ENCODE data around the gene LMAN2L. TPM values are rescaled to one million over a fixed set of nuclear protein-coding genes. Genes with fewer than 3 reads are reported as not detected.

LMAN2L gene
- total RNA-seq, 2 donors from 2014 or later, result 6.6 to 7.8 TPM

DNA sequence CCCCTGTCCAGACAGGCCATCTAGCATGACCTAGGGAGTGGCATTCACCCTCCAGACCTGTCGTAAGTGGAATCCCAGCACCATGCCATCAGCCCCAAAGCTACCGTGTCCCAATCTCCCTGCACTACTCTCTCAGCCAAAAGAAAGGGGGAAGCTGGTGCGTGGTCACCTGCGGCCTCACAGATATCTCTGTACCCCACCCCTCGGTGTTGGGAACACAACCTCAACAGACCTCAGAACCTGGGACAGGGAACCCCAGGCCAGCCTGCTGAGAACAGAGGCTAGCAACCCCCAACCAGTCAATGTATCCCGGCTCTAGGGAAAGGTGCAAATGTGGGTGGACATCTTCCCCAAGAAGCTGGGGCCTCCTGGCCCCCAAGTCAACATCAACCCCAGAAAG is 38.2 kb downstream of the LMAN2L start:
- WGBS, 2 donors, result 90 to 92% methylated on average over 5 to 6 of the region's 6 CpGs
- intact Hi-C loops (cut with DNase I), result no loop called here
- Histone ChIP-seq H3K36me3 (replicated peaks in 1 of 2; ENCODE audit: insufficient read depth in 1 of 2, low read depth in 2 of 2) (peaks cover 0 to 8% of the 10 kb centered on the region in 2 donors), H3K27me3 (no peaks in the 10 kb centered on the region), H3K4me1 (no peaks in the 10 kb centered on the region), H3K9me3 (no peaks in the 10 kb centered on the region), H3K4me3 (no peak overlapping the region), H3K27ac (no peak overlapping the region)
- DNase-seq (no peak), ATAC-seq (no peak)
- no peak for TF ChIP-seq POLR2A (IDR thresholded peaks at IDR 0.05)
- TF ChIP-seq, protein P1, sequence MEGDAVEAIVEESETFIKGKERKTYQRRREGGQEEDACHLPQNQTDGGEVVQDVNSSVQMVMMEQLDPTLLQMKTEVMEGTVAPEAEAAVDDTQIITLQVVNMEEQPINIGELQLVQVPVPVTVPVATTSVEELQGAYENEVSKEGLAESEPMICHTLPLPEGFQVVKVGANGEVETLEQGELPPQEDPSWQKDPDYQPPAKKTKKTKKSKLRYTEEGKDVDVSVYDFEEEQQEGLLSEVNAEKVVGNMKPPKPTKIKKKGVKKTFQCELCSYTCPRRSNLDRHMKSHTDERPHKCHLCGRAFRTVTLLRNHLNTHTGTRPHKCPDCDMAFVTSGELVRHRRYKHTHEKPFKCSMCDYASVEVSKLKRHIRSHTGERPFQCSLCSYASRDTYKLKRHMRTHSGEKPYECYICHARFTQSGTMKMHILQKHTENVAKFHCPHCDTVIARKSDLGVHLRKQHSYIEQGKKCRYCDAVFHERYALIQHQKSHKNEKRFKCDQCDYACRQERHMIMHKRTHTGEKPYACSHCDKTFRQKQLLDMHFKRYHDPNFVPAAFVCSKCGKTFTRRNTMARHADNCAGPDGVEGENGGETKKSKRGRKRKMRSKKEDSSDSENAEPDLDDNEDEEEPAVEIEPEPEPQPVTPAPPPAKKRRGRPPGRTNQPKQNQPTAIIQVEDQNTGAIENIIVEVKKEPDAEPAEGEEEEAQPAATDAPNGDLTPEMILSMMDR (IDR thresholded peaks at IDR 0.05), result no peak

DNA sequence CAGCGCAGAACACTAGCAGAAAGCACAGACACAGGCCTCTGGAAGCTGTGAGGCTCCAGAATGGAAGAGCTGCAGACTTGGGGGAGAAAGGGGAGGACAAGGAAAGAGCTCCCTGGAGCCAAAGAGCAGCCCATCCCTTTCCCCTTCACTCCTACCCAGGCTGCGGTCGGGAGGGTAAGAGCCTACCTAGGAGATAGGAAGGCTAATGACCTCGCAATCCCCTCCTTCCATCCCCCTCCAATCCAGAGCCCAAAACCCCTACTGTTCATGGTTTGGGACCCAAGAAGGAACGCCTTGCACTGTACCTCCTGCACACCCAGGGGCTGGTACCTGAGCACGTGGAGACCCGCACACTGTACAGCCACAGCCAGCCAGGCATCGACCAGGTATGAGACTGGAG is 39.8 kb downstream of the LMAN2L start:
- no peak for DNase-seq
- intact Hi-C loops (cut with DNase I), result no loop called here

DNA sequence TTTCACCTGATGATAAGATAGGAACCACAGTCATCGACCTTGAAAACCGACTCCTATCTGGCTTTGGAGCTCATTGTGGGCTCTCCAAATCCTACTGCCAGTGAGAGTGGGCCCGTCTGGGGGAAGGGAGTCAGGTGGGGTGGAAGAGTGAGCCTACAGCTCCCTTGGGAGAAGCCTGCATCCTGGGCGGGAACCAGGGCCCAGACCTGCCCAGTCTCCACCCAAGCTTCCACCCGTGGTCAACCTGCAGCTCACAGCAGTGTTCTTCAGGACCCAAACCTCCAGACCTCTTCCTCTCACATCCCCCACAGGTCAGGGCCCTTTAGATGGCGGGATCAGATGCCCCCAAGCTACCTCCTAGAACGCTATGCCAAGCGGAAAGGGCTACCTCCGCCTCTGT is 40.2 kb downstream of the LMAN2L start:
- Histone ChIP-seq H3K4me1 (no peaks in the 10 kb centered on the region), H3K27ac (no peak overlapping the region), H3K4me3 (no peak overlapping the region), H3K27me3 (no peaks in the 10 kb centered on the region), H3K36me3 (replicated peaks in 1 of 2; ENCODE audit: insufficient read depth in 1 of 2, low read depth in 2 of 2) (peaks cover 0 to 3% of the 10 kb centered on the region in 2 donors), H3K9me3 (no peaks in the 10 kb centered on the region)
- TF ChIP-seq, protein P1 (IDR thresholded peaks at IDR 0.05), result no peak
- TF ChIP-seq POLR2A (IDR thresholded peaks at IDR 0.05), result no peak
- DNase-seq, result no peak
- intact Hi-C loops (cut with DNase I), result no loop called here
- 59 to 62% methylated on average over 8 to 9 of the region's 9 CpGs for WGBS, 2 donors
- no peak for ATAC-seq

More for the DNA sequence above, 39.8 kb downstream of the LMAN2L start:
- no peak for ATAC-seq
- WGBS, 2 donors, result 94% methylated on average over 8 of the region's 8 CpGs
- Histone ChIP-seq H3K4me3 (no peak overlapping the region), H3K27me3 (no peaks in the 10 kb centered on the region), H3K9me3 (no peaks in the 10 kb centered on the region), H3K4me1 (no peaks in the 10 kb centered on the region), H3K36me3 (replicated peaks in 1 of 2; ENCODE audit: insufficient read depth in 1 of 2, low read depth in 2 of 2) (peaks cover 0 to 3% of the 10 kb centered on the region in 2 donors), H3K27ac (no peak overlapping the region)
- TF ChIP-seq POLR2A (IDR thresholded peaks at IDR 0.05), result no peak
- TF ChIP-seq, protein P1 (IDR thresholded peaks at IDR 0.05), result no peak

DNA sequence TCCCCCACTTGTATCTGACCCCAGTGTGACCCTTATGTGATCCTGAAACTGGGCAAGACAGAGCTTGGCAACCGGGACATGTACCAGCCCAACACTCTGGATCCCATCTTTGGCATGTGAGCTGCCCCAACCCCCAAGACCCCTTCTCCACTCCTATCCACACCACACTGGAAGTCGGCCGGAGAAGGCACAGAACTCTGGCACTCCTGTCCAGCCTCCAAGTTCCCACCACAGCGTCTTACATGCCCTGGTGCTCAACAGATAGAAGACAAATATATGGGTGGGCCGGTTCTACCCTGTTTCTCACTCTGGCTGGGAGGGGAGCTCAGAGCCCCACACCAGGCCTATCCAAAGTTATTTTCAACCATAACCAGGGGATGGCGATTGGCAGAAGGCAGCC is 40.8 kb downstream of the LMAN2L start:
- Histone ChIP-seq H3K27ac (no peak overlapping the region), H3K36me3 (replicated peaks in 1 of 2; ENCODE audit: insufficient read depth in 1 of 2, low read depth in 2 of 2) (peaks cover 0 to 3% of the 10 kb centered on the region in 2 donors), H3K9me3 (no peaks in the 10 kb centered on the region), H3K4me1 (no peaks in the 10 kb centered on the region), H3K27me3 (no peaks in the 10 kb centered on the region), H3K4me3 (no peak overlapping the region)
- 92% methylated on average over 6 of the region's 6 CpGs for WGBS, 2 donors
- TF ChIP-seq, protein P1 (IDR thresholded peaks at IDR 0.05), result no peak
- TF ChIP-seq POLR2A (IDR thresholded peaks at IDR 0.05), result no peak
- intact Hi-C loops (cut with DNase I), result no loop called here
- no peak for ATAC-seq
- DNase-seq, result no peak

DNA sequence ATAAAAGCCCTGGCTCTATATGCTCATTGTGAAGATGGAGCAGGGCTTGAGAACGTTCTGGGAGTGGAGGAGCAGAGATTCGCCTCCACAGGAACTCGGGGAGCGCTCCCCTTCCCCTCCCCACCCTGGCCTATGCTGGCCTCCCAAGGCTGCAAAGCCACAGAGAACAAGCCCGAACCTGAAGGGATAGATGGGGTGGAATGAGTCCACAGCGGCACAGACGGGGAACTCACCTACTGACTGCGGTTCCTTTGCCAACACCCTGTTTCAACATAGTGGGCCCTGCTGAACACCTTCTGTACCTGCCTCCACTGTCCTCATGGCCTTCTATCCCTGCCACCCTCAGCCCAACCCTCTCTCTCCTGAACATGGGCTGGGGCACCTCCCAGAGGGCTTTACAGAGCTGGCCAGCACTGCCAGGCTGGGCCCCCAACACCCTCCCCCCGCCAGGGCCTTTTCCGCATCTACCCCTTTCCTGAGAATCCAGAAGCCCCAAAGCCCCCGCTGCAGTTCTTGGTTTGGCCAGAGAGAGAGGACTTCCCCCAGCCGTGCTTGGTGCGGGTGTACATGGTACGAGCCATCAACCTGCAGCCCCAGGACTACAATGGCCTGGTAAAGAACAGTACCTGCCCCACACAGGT is 41.5 kb downstream of the LMAN2L start:
- DNase-seq (no peak), ATAC-seq (no peak)
- Histone ChIP-seq H3K27ac (no peak overlapping the region), H3K27me3 (no peaks in the 10 kb centered on the region), H3K36me3 (replicated peaks in 1 of 2; ENCODE audit: insufficient read depth in 1 of 2, low read depth in 2 of 2) (peaks cover 0 to 3% of the 10 kb centered on the region in 2 donors), H3K9me3 (no peaks in the 10 kb centered on the region), H3K4me1 (no peaks in the 10 kb centered on the region), H3K4me3 (no peak overlapping the region)
- intact Hi-C loops (cut with DNase I), result no loop called here
- TF ChIP-seq, protein P1 (IDR thresholded peaks at IDR 0.05), result no peak
- no peak for TF ChIP-seq POLR2A (IDR thresholded peaks at IDR 0.05)
- 90 to 94% methylated on average over 12 to 14 of the region's 14 CpGs for WGBS, 2 donors

Measured in body of pancreas (tissue), 4 donors.